ENCODE measurements around the gene CCDC93. TPM values are rescaled to one million over a fixed set of nuclear protein-coding genes. Genes with fewer than 3 reads are reported as not detected.

The CCDC93 gene, protein sequence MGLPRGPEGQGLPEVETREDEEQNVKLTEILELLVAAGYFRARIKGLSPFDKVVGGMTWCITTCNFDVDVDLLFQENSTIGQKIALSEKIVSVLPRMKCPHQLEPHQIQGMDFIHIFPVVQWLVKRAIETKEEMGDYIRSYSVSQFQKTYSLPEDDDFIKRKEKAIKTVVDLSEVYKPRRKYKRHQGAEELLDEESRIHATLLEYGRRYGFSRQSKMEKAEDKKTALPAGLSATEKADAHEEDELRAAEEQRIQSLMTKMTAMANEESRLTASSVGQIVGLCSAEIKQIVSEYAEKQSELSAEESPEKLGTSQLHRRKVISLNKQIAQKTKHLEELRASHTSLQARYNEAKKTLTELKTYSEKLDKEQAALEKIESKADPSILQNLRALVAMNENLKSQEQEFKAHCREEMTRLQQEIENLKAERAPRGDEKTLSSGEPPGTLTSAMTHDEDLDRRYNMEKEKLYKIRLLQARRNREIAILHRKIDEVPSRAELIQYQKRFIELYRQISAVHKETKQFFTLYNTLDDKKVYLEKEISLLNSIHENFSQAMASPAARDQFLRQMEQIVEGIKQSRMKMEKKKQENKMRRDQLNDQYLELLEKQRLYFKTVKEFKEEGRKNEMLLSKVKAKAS
- total RNA-seq (2022; extraction: Qiagen RNA extraction; ENCODE audit: low read depth): 13.2 to 17.8 TPM (median 14.7 TPM) in 5 replicates

DNA sequence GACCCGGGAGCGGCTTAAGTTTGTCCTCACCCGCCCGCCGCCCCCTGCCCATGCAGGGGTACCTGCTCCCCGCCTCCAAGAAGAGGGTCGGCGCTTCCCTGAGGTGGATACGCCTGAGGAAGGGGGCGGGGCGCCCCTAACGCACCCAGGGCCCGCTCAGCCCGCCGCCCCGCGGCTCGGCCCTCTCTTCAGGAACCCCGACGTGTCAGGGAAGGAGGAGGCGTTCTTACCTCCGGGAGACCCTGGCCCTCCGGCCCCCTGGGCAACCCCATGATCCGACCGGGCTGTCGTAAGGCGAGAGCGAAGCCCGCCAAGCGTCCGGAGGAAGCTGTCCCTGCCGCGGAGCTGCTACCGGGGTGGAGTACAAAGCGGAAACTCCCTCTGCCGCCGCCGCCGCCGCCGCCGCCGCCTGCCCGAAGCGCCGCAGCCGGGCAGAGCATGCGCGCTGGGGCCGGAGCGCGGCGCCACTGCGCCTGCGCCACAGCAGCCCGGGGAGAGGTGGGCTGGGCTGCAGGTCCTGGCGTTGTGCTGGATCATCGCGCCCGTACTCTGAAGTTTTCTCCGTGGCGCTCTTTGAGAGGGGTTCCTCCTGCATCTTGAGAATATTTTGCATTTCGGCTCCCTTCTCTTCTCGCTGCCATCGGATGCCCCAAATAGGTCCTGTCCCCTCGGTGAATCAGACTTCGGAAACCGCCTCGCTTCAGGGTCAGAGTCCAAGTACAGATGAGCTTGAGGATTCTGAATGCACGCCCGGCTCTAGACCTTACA, at the start of gene CCDC93:
TSS of gene CCDC93 (minus strand) at position 347 of the 768 bp plus-strand sequence. CDS start at position 272, 75 bp downstream.

Other genes with a start within 250 kb of the CCDC93 start
- 71.5 to 85.4 TPM (median 76.0 TPM) in 5 replicates for gene DDX18, start 199.4 kb downstream of the CCDC93 start, total RNA-seq (2022; extraction: Qiagen RNA extraction; ENCODE audit: low read depth)
- gene INSIG2, start 74.4 kb upstream of the CCDC93 start, total RNA-seq (2022; extraction: Qiagen RNA extraction; ENCODE audit: low read depth): 10.2 to 12.2 TPM (median 11.9 TPM) in 5 replicates

Measured in A549 treated with DMSO at 1 μM for 4 hours (cell line).